H1 (cell line): Measurements from ENCODE around the gene GLUD1. TPM values are rescaled to one million over a fixed set of nuclear protein-coding genes. Genes with fewer than 3 reads are reported as not detected.

Experiments used
- CEBPB ChIP-seq: IDR thresholded peaks from 2 replicates; pipeline ENCODE4 v1.6.1; 2012; ENCODE audit warnings: low read depth, low read length
- CHD2 ChIP-seq: IDR thresholded peaks from 2 replicates; pipeline ENCODE4 v1.6.1; 2012; ENCODE audit warnings: low read length, improper control_type of control experiment
- EGR1 ChIP-seq: IDR thresholded peaks from 2 replicates; pipeline ENCODE4 v1.6.1; 2011; ENCODE audit warnings: low read depth, low read length, borderline replicate concordance
- EP300 ChIP-seq, 2 experiments: IDR thresholded peaks; 1 replicate in 1 of 2; 2 replicates in 1 of 2; pipeline ENCODE4 v1.6.1; 2011 to 2012; ENCODE audit warnings: low read depth in 2 of 2, low read length in 2 of 2, mild to moderate bottlenecking in 2 of 2, borderline replicate concordance in 1 of 2, inconsistent platforms in 1 of 2, moderate library complexity in 1 of 2
- GTF2F1 ChIP-seq: IDR thresholded peaks from 2 replicates; pipeline ENCODE4 v1.6.1; 2012; ENCODE audit warnings: low read depth, low read length, improper control_type of control experiment, borderline replicate concordance
- HDAC2 ChIP-seq, 2 experiments: fragments of 300-600 bp in 1 of 2; sonication (generic) in 1 of 2; IDR thresholded peaks; 2 replicates each; pipeline ENCODE4 v1.6.1; 2011 to 2012; ENCODE audit warnings: low read depth in 2 of 2, low read length in 2 of 2, mild to moderate bottlenecking in 2 of 2, moderate library complexity in 2 of 2, borderline replicate concordance in 1 of 2, inconsistent platforms in 1 of 2
- JUN ChIP-seq: IDR thresholded peaks from 2 replicates; pipeline ENCODE4 v1.6.1; 2011; ENCODE audit warnings: low read depth, mild to moderate bottlenecking, improper control_type of control experiment, low read length
- KDM1A ChIP-seq: fragments of 200-600, 300-600 bp; sonication (generic); IDR thresholded peaks from 2 replicates; pipeline ENCODE4 v1.7.1; 2016; ENCODE audit warnings: mild to moderate bottlenecking, low read length, borderline replicate concordance
- MAFK ChIP-seq: IDR thresholded peaks from 2 replicates; pipeline ENCODE4 v1.6.1; 2012; ENCODE audit warnings: low read depth, mild to moderate bottlenecking, improper control_type of control experiment, low read length
- NRF1 ChIP-seq: IDR thresholded peaks from 2 replicates; pipeline ENCODE4 v1.6.1; 2011; ENCODE audit warnings: mild to moderate bottlenecking, low read depth, low read length, improper control_type of control experiment
- POLR2A ChIP-seq, 2 experiments: IDR thresholded peaks; 1 replicate in 1 of 2; 2 replicates in 1 of 2; pipeline ENCODE4 v1.6.1; 2011; ENCODE audit warnings: low read depth in 2 of 2, low read length in 2 of 2, mild to moderate bottlenecking in 2 of 2; ENCODE audit errors: control extremely low read depth in 1 of 2
- RAD21 ChIP-seq, 2 experiments: IDR thresholded peaks in 1 of 2; conservative IDR thresholded peaks in 1 of 2; 2 replicates each; pipeline ENCODE4 v1.6.1; 2011; ENCODE audit warnings: low read depth in 2 of 2, low read length in 2 of 2, improper control_type of control experiment in 1 of 2, inconsistent platforms in 1 of 2, mild to moderate bottlenecking in 1 of 2, moderate library complexity in 1 of 2
- RFX5 ChIP-seq: IDR thresholded peaks from 2 replicates; pipeline ENCODE4 v1.6.1; 2011; ENCODE audit warnings: low read depth, low read length, improper control_type of control experiment, borderline replicate concordance
- RXRA ChIP-seq: IDR thresholded peaks from 2 replicates; pipeline ENCODE4 v1.6.1; 2011; ENCODE audit warnings: low read depth, mild to moderate bottlenecking, low read length, moderate library complexity; ENCODE audit not compliant: insufficient read depth
- SIX5 ChIP-seq: IDR thresholded peaks from 2 replicates; pipeline ENCODE4 v1.6.1; 2011; ENCODE audit warnings: mild to moderate bottlenecking, low read depth, low read length
- SP1 ChIP-seq: IDR thresholded peaks from 2 replicates; pipeline ENCODE4 v1.6.1; 2011; ENCODE audit warnings: low read depth, low read length
- TAF1 ChIP-seq: IDR thresholded peaks from 2 replicates; pipeline ENCODE4 v1.6.1; 2011; ENCODE audit warnings: mild to moderate bottlenecking, low read depth, low read length
- TAF7 ChIP-seq: optimal IDR thresholded peaks from 2 replicates; pipeline ENCODE3; 2011; ENCODE audit warnings: low read depth, mild to moderate bottlenecking, inconsistent platforms, low read length, moderate library complexity, borderline replicate concordance
- TEAD4 ChIP-seq: IDR thresholded peaks from 2 replicates; pipeline ENCODE4 v1.6.1; 2012; ENCODE audit warnings: low read depth, low read length, inconsistent platforms, mixed read lengths
- polyA plus RNA-seq, 7 experiments: library from polyadenylated mRNA; depleted of rRNA in 3 of 7; stranded (reverse) in 5 of 7; unstranded in 2 of 7; fragments of >200 nt in 5 of 7; fragments of 200-250 nt in 2 of 7; gene quantifications; 1 replicate in 5 of 7; 2 replicates in 1 of 7; 4 replicates in 1 of 7; pipeline versions ENCODE4 v1.2.1 to v1.2.3, GENCODE V29; 2011 to 2013; ENCODE audit warnings: missing spikeins in 2 of 7, mixed read lengths in 2 of 7
- total RNA-seq: library from RNA; stranded (reverse); fragmentation: NEBNext Ultra II Directional; extraction: Animal tissue kit (Norgen Biotek cat#: 25700); gene quantifications from 2 replicates; pipeline ENCODE4 v1.2.1, GENCODE V29; 2021

Gene GLUD1
- total and polyA plus RNA-seq, 2 of the 8 experiments (the other 6 are each of a cell fraction or from before 2014, with no cell fraction given) = 41.0 to 96.2 TPM

DNA sequence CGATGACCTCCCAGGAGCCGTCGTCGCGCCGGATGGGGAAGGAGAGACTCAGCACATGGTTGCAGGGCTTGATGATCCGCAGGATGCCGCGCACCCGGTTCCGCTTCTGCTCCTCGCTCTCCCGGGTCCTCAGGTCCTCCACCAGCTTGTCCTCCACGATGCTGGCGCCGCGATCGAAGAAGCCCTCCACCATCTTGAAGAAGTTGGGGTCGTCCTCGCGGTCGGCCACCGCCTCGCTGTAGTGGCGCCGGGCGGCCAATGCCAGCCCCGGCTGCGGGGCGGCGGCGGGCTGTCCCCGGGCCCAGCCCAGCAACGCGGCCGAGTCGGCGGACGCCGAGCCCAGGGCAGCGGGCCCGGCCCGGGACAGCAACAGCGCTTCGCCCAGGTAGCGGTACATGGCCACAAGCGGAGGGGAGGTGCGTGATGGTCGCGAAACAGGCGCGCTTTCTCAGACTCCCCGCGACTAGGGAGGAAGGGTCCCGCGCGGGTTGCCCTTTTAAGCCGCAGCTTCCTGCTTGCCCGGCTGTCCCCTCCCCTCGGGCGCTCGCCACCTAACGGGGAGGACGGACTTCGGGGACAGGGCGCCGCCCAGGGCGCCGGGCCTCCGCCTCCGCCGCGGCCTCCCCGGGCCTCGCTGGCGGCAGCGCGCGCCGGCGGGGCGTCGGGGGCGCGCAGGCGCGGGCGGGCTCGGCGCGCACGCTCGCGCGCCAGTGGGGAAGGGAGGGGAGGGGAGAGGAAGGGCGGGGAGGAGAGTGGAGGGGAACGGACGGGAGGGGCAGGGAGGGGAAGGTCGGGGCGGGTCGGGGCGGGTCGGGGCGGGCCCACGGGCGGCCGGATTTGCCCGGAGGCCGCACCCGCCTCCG, at the start of gene GLUD1, which contains the start of gene SHLD2 (continued):
- TF ChIP-seq POLR2A (IDR thresholded peaks at IDR 0.05; ENCODE audit: control extremely low read depth in 1 of 2, low read depth in 2 of 2, low read length in 2 of 2) (peak; percentile 69 to 73), NRF1 (no peak), SIX5 (no peak), CHD2 (no peak), KDM1A (no peak), RFX5 (no peak), MAFK (no peak), EP300 (IDR thresholded peaks at IDR 0.05; ENCODE audit: borderline replicate concordance in 1 of 2, low read depth in 2 of 2, low read length in 2 of 2) (peak in 1 of 2 experiments; percentile 27; a peak in 1 of 3 replicates), SP1 (no peak), HDAC2 (IDR thresholded peaks at IDR 0.05; ENCODE audit: borderline replicate concordance in 1 of 2, low read depth in 2 of 2, low read length in 2 of 2) (peak in 1 of 2 experiments; percentile 75; a peak in 2 of 4 replicates), TAF1 (peak; percentile 62), CEBPB (no peak), EGR1 (peak; percentile 25; the same call in 1 of the 2 replicates), TAF7 (no peak), TEAD4 (no peak), GTF2F1 (no peak), JUN (no peak), RXRA (no peak), RAD21 (IDR thresholded peaks at IDR 0.05 in 1 of 2, conservative IDR thresholded peaks at IDR 0.05 in 1 of 2; ENCODE audit: low read depth in 2 of 2, low read length in 2 of 2) (peak in 1 of 2 experiments; percentile 9; a peak in 1 of 4 replicates)
